HCT116 (cell line): ENCODE measurements around the gene MYBPH. TPM values are rescaled to one million over a fixed set of nuclear protein-coding genes. Genes with fewer than 3 reads are reported as not detected.

ENCODE experiments used
- ATAC-seq: fragments of 200-7000 bp; cut with Tn5 transposase; 2 replicates; pipeline ENCODE4 v1.9.1; 2020; ENCODE audit warnings: mild to moderate bottlenecking, moderate library complexity
- BruUV-seq: library from RNA; stranded (reverse); fragments of 400-500 nt; replicated peaks from 2 replicates; lab custom pipeline; 2021; lab: Mats Ljungman, UMichigan
- CTCF ChIA-PET: fragments of 300-600 bp; sonication (Branson Sonifier 250); formaldehyde crosslinking; loops from one replicate; lab custom pipeline; 2021; ENCODE audit warnings: antibody characterized with exemption; lab: Charles Lee
- POLR2A ChIA-PET: fragments of 300-600, 350-600 bp; sonication (Branson Sonifier 250); formaldehyde crosslinking; loops from one replicate; lab custom pipeline; 2021; ENCODE audit warnings: antibody characterized with exemption; lab: Charles Lee
- RAD21 ChIA-PET, 2 experiments: fragments of 300-600 bp; sonication (Branson Sonifier 250); formaldehyde crosslinking; loops; one replicate each; lab custom pipeline; 2023; ENCODE audit warnings: low total read pairs in 2 of 2; ENCODE audit not compliant: uncharacterized antibody in 2 of 2, unreplicated experiment in 2 of 2, low non-redundant PET in 1 of 2; lab: Charles Lee
- DNase-seq: peaks from one replicate; pipeline ENCODE4 v3.0.0-alpha.2; 2010; ENCODE audit warnings: low read depth, low spot score
- H2AFZ ChIP-seq: fragments of 200-600 bp; shearing (Covaris generic), sonication (generic); 2 replicates; pipeline ENCODE4 v1.6.1; 2017; ENCODE audit warnings: low read depth, mixed run types, mixed read lengths, antibody characterized with exemption, low read length; ENCODE audit not compliant: poor library complexity, severe bottlenecking
- H3K27ac ChIP-seq: 2 replicates; pipeline ENCODE4 v1.5.1; 2012; ENCODE audit warnings: low read depth, low read length
- H3K27me3 ChIP-seq: fragments of 200-600 bp; sonication (generic); 2 replicates; pipeline ENCODE4 v1.6.1; 2016; ENCODE audit warnings: mixed run types, low read length, mixed read lengths; ENCODE audit not compliant: insufficient read depth
- H3K36me3 ChIP-seq, 2 experiments: fragments of 200-500 bp in 1 of 2; fragments of 200-600 bp in 1 of 2; sonication (Bioruptor generic) in 1 of 2; sonication (generic) in 1 of 2; 2 replicates each; pipeline versions ENCODE4 v1.5.1 to v1.6.1; 2014 to 2016; ENCODE audit warnings: low read length in 2 of 2, inconsistent platforms in 1 of 2, mixed read lengths in 1 of 2, mixed run types in 1 of 2; ENCODE audit not compliant: insufficient read depth in 2 of 2, control insufficient read depth in 1 of 2
- H3K4me1 ChIP-seq, 2 experiments: fragments of 200-600 bp in 1 of 2; sonication (generic) in 1 of 2; 2 replicates each; pipeline versions ENCODE4 v1.5.1 to v1.6.1; 2012 to 2017; ENCODE audit warnings: low read length in 2 of 2, inconsistent platforms in 1 of 2, mild to moderate bottlenecking in 1 of 2, mixed read lengths in 1 of 2, mixed run types in 1 of 2, moderate library complexity in 1 of 2; ENCODE audit not compliant: insufficient read depth in 2 of 2, control insufficient read depth in 1 of 2
- H3K4me2 ChIP-seq: fragments of 200-600 bp; sonication (generic); 2 replicates; pipeline ENCODE4 v1.6.1; 2017; ENCODE audit warnings: mixed run types, low read length, mixed read lengths
- H3K4me3 ChIP-seq, 2 experiments: fragments of 200-600 bp in 1 of 2; sonication (generic) in 1 of 2; replicated peaks in 1 of 2; 2 replicates each; pipeline ENCODE4 v1.5.1; 2011 to 2016; ENCODE audit warnings: low read length in 2 of 2, control low read depth in 1 of 2, low read depth in 1 of 2, mild to moderate bottlenecking in 1 of 2, mixed read lengths in 1 of 2, mixed run types in 1 of 2
- H3K79me2 ChIP-seq: fragments of 200-600 bp; sonication (generic); 2 replicates; pipeline ENCODE4 v1.6.1; 2017; ENCODE audit warnings: mild to moderate bottlenecking, mixed run types, low read length, moderate library complexity, mixed read lengths; ENCODE audit not compliant: insufficient read depth
- H3K9ac ChIP-seq: fragments of 200-600 bp; sonication (generic); 2 replicates; pipeline ENCODE4 v1.6.1; 2016; ENCODE audit warnings: low read length, mixed read lengths
- H3K9me2 ChIP-seq: fragments of 200-600 bp; sonication (generic), shearing (Covaris generic); 2 replicates; pipeline ENCODE4 v1.6.1; 2017; ENCODE audit warnings: mixed run types, mild to moderate bottlenecking, moderate library complexity; ENCODE audit not compliant: insufficient read depth
- H3K9me3 ChIP-seq, 2 experiments: fragments of 200-500 bp in 1 of 2; fragments of 200-600 bp in 1 of 2; sonication (Bioruptor generic) in 1 of 2; sonication (generic) in 1 of 2; 2 replicates each; pipeline ENCODE4 v1.6.1; 2014 to 2017; ENCODE audit warnings: low read length in 2 of 2, mixed read lengths in 2 of 2, inconsistent platforms in 1 of 2, low read depth in 1 of 2, mild to moderate bottlenecking in 1 of 2, mixed run types in 1 of 2, moderate library complexity in 1 of 2; ENCODE audit not compliant: control insufficient read depth in 1 of 2, insufficient read depth in 1 of 2
- H4K20me1 ChIP-seq: fragments of 200-600 bp; sonication (generic), shearing (Covaris generic); 2 replicates; pipeline ENCODE4 v1.6.1; 2017; ENCODE audit warnings: mixed run types, mild to moderate bottlenecking, moderate library complexity; ENCODE audit not compliant: insufficient read depth
- ATF3 ChIP-seq: IDR thresholded peaks from 2 replicates; pipeline ENCODE4 v1.6.1; 2012
- CBX3 ChIP-seq: IDR thresholded peaks from 2 replicates; pipeline ENCODE4 v1.6.1; 2012; ENCODE audit warnings: low read depth
- CEBPB ChIP-seq: IDR thresholded peaks from 2 replicates; pipeline ENCODE4 v1.6.1; 2012; ENCODE audit warnings: low read depth
- CTCF ChIP-seq, 3 experiments: fragments of 200-600 bp in 1 of 3; sonication (generic) in 1 of 3; IDR thresholded peaks in 2 of 3; conservative IDR thresholded peaks in 1 of 3; 2 replicates each; pipeline ENCODE4 v1.5.1; 2012 to 2017; ENCODE audit warnings: low read depth in 2 of 3, low read length in 2 of 3, antibody characterized with exemption in 1 of 3, borderline replicate concordance in 1 of 3, control low read depth in 1 of 3, mild to moderate bottlenecking in 1 of 3, mixed read lengths in 1 of 3, mixed run types in 1 of 3, moderate library complexity in 1 of 3; ENCODE audit not compliant: insufficient read depth in 1 of 3
- EGR1 ChIP-seq: IDR thresholded peaks from 2 replicates; pipeline ENCODE4 v1.6.1; 2012; ENCODE audit warnings: low read depth
- ELF1 ChIP-seq: IDR thresholded peaks from 2 replicates; pipeline ENCODE4 v1.6.1; 2012; ENCODE audit warnings: low read depth, borderline replicate concordance
- EZH2 ChIP-seq: fragments of 200-600 bp; sonication (generic); IDR thresholded peaks from 2 replicates; pipeline ENCODE4 v1.6.1; 2017; ENCODE audit warnings: antibody characterized with exemption, mixed run types
- EZH2phosphoT487 ChIP-seq: fragments of 200-600 bp; IDR thresholded peaks from 2 replicates; pipeline ENCODE4 v1.6.1; 2018; ENCODE audit warnings: antibody characterized with exemption, borderline replicate concordance
- FOSL1 ChIP-seq: IDR thresholded peaks from 2 replicates; pipeline ENCODE4 v1.6.1; 2012; ENCODE audit warnings: low read depth
- JUND ChIP-seq: IDR thresholded peaks from 2 replicates; pipeline ENCODE4 v1.6.1; 2012
- MAX ChIP-seq: IDR thresholded peaks from 2 replicates; pipeline ENCODE4 v1.6.1; 2012
- POLR2AphosphoS5 ChIP-seq: IDR thresholded peaks from 2 replicates; pipeline ENCODE4 v1.6.1; 2011; ENCODE audit warnings: mild to moderate bottlenecking, low read depth, low read length, moderate library complexity
- REST ChIP-seq: IDR thresholded peaks from 2 replicates; pipeline ENCODE4 v1.6.1; 2012; ENCODE audit warnings: low read depth
- TCF7L2 ChIP-seq: IDR thresholded peaks from 2 replicates; pipeline ENCODE4 v1.7.0; 2011; ENCODE audit warnings: borderline replicate concordance, inconsistent platforms; ENCODE audit not compliant: insufficient read depth, insufficient read length; ENCODE audit errors: extremely low read depth
- ZBTB33 ChIP-seq: IDR thresholded peaks from 2 replicates; pipeline ENCODE4 v1.6.1; 2011; ENCODE audit warnings: mild to moderate bottlenecking, low read length, moderate library complexity; ENCODE audit not compliant: insufficient replicate concordance; ENCODE audit errors: extremely low read depth
- intact Hi-C: fragments of 100-400 bp; cut with micrococcal nuclease; formaldehyde crosslinking; loops from 2 replicates; pipeline ENCODE4 v1.10.0; 2022
- total RNA-seq: library from RNA; stranded (reverse); gene quantifications from one replicate; pipeline ENCODE4 v1.2.1, GENCODE V29; 2021; ENCODE audit not compliant: unreplicated experiment

Gene MYBPH
- total RNA-seq, 1 experiment from 2014 or later, result 0.22 TPM

GRCh38 chr1:203161175-203161574, 14.5 kb downstream of the MYBPH start:
- POLR2A ChIA-PET, result no interaction called here
- no peak for DNase-seq
- no peak overlapping the region for H3K4me2 ChIP-seq

More at GRCh38 chr1:203161175-203161574, 14.5 kb downstream of the MYBPH start:
- H3K36me3 ChIP-seq, result no peaks in the 10 kb centered on the region
- peaks cover 3 to 10% of the 10 kb centered on the region in 2 experiments; a peak in 3 of 4 replicates for H3K4me1 ChIP-seq
- no peak overlapping the region for H2AFZ ChIP-seq
- no peak for ATAC-seq
- RAD21 ChIA-PET, result no interaction called here
- intact Hi-C loops, result no loop called here
- TF ChIP-seq EZH2 (no peak), ZBTB33 (no peak), CBX3 (no peak), FOSL1 (no peak), ATF3 (no peak), CTCF (IDR thresholded peaks at IDR 0.05 in 2 of 3, conservative IDR thresholded peaks at IDR 0.05 in 1 of 3; ENCODE audit: borderline replicate concordance in 1 of 3, insufficient read depth in 1 of 3, low read depth in 2 of 3, low read length in 2 of 3) (no peak), TCF7L2 (no peak), POLR2AphosphoS5 (no peak), EGR1 (no peak), ELF1 (no peak), REST (no peak), MAX (no peak), JUND (no peak), CEBPB (no peak), EZH2phosphoT487 (no peak)
- no TSS peak for BruUV-seq
- no peak overlapping the region for H3K9ac ChIP-seq
- H3K4me3 ChIP-seq, result no peak overlapping the region
- H3K27me3 ChIP-seq, result no peaks in the 10 kb centered on the region
- no peaks in the 10 kb centered on the region for H3K79me2 ChIP-seq
- H3K9me2 ChIP-seq, result no peaks in the 10 kb centered on the region
- H3K9me3 ChIP-seq, result no peaks in the 10 kb centered on the region
- CTCF ChIA-PET, result interaction anchor here (3.0 kb wide), 1 partner anchor 12 kb away, joined by 17 read pairs; no protein-coding TSS in a partner anchor
- H3K27ac ChIP-seq, result no peak overlapping the region
- H4K20me1 ChIP-seq, result no peaks in the 10 kb centered on the region
